H1 (cell line): ENCODE data around the gene NKIRAS2. TPM values are rescaled to one million over a fixed set of nuclear protein-coding genes. Genes with fewer than 3 reads are reported as not detected.

Experiments
- CHD1 ChIP-seq: IDR thresholded peaks from 2 replicates; pipeline ENCODE4 v1.6.1; 2012; ENCODE audit warnings: low read depth, low read length, improper control_type of control experiment
- CHD7 ChIP-seq: fragments of 300-600 bp; sonication (generic); IDR thresholded peaks from 2 replicates; pipeline ENCODE4 v1.7.1; 2012; ENCODE audit warnings: low read length, moderate library complexity, mild to moderate bottlenecking, inconsistent platforms; ENCODE audit not compliant: insufficient replicate concordance
- EP300 ChIP-seq, 2 experiments: IDR thresholded peaks; 1 replicate in 1 of 2; 2 replicates in 1 of 2; pipeline ENCODE4 v1.6.1; 2011 to 2012; ENCODE audit warnings: low read depth in 2 of 2, low read length in 2 of 2, mild to moderate bottlenecking in 2 of 2, borderline replicate concordance in 1 of 2, inconsistent platforms in 1 of 2, moderate library complexity in 1 of 2
- POLR2AphosphoS5 ChIP-seq: IDR thresholded peaks from 2 replicates; pipeline ENCODE4 v1.6.1; 2011; ENCODE audit warnings: low read depth, low read length
- POU5F1 ChIP-seq: IDR thresholded peaks from 2 replicates; pipeline ENCODE4 v1.6.1; 2011; ENCODE audit warnings: low read depth, mild to moderate bottlenecking, low read length, moderate library complexity
- RNF2 ChIP-seq: fragments of 200-900, 300-1000 bp; sonication (generic); IDR thresholded peaks from 2 replicates; pipeline ENCODE4 v1.7.1; 2016; ENCODE audit warnings: borderline replicate concordance, low read depth, mild to moderate bottlenecking, antibody characterized with exemption, low read length; ENCODE audit not compliant: poor library complexity, severe bottlenecking; ENCODE audit errors: missing control alignments
- SIN3A ChIP-seq, 2 experiments: IDR thresholded peaks in 1 of 2; conservative IDR thresholded peaks in 1 of 2; 2 replicates each; pipeline ENCODE4 v1.6.1; 2011 to 2012; ENCODE audit warnings: low read length in 2 of 2, improper control_type of control experiment in 1 of 2, low read depth in 1 of 2, mild to moderate bottlenecking in 1 of 2
- SIRT6 ChIP-seq: IDR thresholded peaks from one replicate; pipeline ENCODE4 v1.7.1; 2012; ENCODE audit warnings: low read length, inconsistent platforms
- TAF7 ChIP-seq: optimal IDR thresholded peaks from 2 replicates; pipeline ENCODE3; 2011; ENCODE audit warnings: low read depth, mild to moderate bottlenecking, inconsistent platforms, low read length, moderate library complexity, borderline replicate concordance
- polyA plus RNA-seq, 7 experiments: library from polyadenylated mRNA; depleted of rRNA in 3 of 7; stranded (reverse) in 5 of 7; unstranded in 2 of 7; fragments of >200 nt in 5 of 7; fragments of 200-250 nt in 2 of 7; gene quantifications; 1 replicate in 5 of 7; 2 replicates in 1 of 7; 4 replicates in 1 of 7; pipeline versions ENCODE4 v1.2.1 to v1.2.3, GENCODE V29; 2011 to 2013; ENCODE audit warnings: missing spikeins in 2 of 7, mixed read lengths in 2 of 7
- total RNA-seq: library from RNA; stranded (reverse); fragmentation: NEBNext Ultra II Directional; extraction: Animal tissue kit (Norgen Biotek cat#: 25700); gene quantifications from 2 replicates; pipeline ENCODE4 v1.2.1, GENCODE V29; 2021

Gene NKIRAS2
- total and polyA plus RNA-seq, 2 of the 8 experiments (the other 6 are each of a cell fraction or from before 2014, with no cell fraction given) = 34.5 to 51.1 TPM

GRCh38 chr17:42049834-42050392 is 30.0 kb downstream of the NKIRAS2 start (continued):
- TF ChIP-seq RNF2 (no peak), TAF7 (no peak), CHD7 (no peak), CHD1 (no peak), SIRT6 (no peak), POU5F1 (no peak), SIN3A (conservative IDR thresholded peaks at IDR 0.05 in 1 of 2, IDR thresholded peaks at IDR 0.05 in 1 of 2; ENCODE audit: low read depth in 1 of 2, low read length in 2 of 2) (no peak), EP300 (IDR thresholded peaks at IDR 0.05; ENCODE audit: borderline replicate concordance in 1 of 2, low read depth in 2 of 2, low read length in 2 of 2) (no peak), POLR2AphosphoS5 (no peak)
